Endothelial cell of umbilical vein (primary cell): ENCODE measurements around the gene NTNG1. TPM values are rescaled to one million over a fixed set of nuclear protein-coding genes. Genes with fewer than 3 reads are reported as not detected.

Experiments
- BruUV-seq: library from RNA; stranded (reverse); fragments of 400-500 nt; replicated peaks from 2 replicates; lab custom pipeline; 2021; lab: Mats Ljungman, UMichigan
- CTCF ChIA-PET: fragments of 300-600, 350-600 bp; sonication (Branson Sonifier 250); formaldehyde crosslinking; loops from one replicate; lab custom pipeline; 2021; ENCODE audit warnings: antibody characterized with exemption, inconsistent platforms; lab: Charles Lee
- POLR2A ChIA-PET: fragments of 300-600, 350-600 bp; sonication (Branson Sonifier 250); formaldehyde crosslinking; loops from one replicate; lab custom pipeline; 2021; ENCODE audit warnings: antibody characterized with exemption, inconsistent platforms; lab: Charles Lee
- DNase-seq: peaks from one replicate; pipeline ENCODE4 v3.0.0-alpha.2; 2011; ENCODE audit warnings: low read depth, low spot score
- FAIRE-seq: peaks from 2 replicates; lab custom pipeline; 2011; peaks lifted over from hg19 to GRCh38; lab: Jason Lieb, UNC
- H2AFZ ChIP-seq: 2 replicates; pipeline ENCODE4 v1.6.0; 2012; ENCODE audit warnings: low read depth, low read length, control low read depth, inconsistent platforms
- H3K27ac ChIP-seq: 2 replicates; pipeline ENCODE4 v1.5.1; 2011; ENCODE audit warnings: low read depth, mild to moderate bottlenecking, control low read depth, low read length, moderate library complexity; ENCODE audit not compliant: insufficient read depth
- H3K27me3 ChIP-seq, 2 experiments: 2 replicates each; pipeline versions ENCODE4 v1.6.0 to v1.6.1; 2011; ENCODE audit warnings: low read length in 2 of 2, mixed read lengths in 1 of 2; ENCODE audit not compliant: control insufficient read depth in 2 of 2, insufficient read depth in 2 of 2
- H3K36me3 ChIP-seq, 2 experiments: 2 replicates in 1 of 2; 3 replicates in 1 of 2; pipeline ENCODE4 v1.5.1; 2011; ENCODE audit warnings: low read length in 2 of 2, mild to moderate bottlenecking in 1 of 2, moderate library complexity in 1 of 2; ENCODE audit not compliant: control insufficient read depth in 2 of 2, insufficient read depth in 2 of 2; ENCODE audit errors: extremely low read depth in 1 of 2
- H3K4me1 ChIP-seq: 3 replicates; pipeline ENCODE4 v1.5.1; 2011; ENCODE audit warnings: mild to moderate bottlenecking, low read length; ENCODE audit not compliant: control insufficient read depth, insufficient read depth; ENCODE audit errors: extremely low read depth
- H3K4me2 ChIP-seq: 2 replicates; pipeline ENCODE4 v1.6.1; 2011; ENCODE audit warnings: low read length, control low read depth, mixed read lengths; ENCODE audit not compliant: insufficient read depth
- H3K4me3 ChIP-seq, 3 experiments: fragments of 200-600 bp in 1 of 3; sonication (generic), shearing (Covaris generic) in 1 of 3; replicated peaks in 1 of 3; 2 replicates each; pipeline ENCODE4 v1.5.1; 2011 to 2016; ENCODE audit warnings: control low read depth in 3 of 3, low read length in 3 of 3, mild to moderate bottlenecking in 2 of 3, inconsistent platforms in 1 of 3, low read depth in 1 of 3, moderate library complexity in 1 of 3; ENCODE audit not compliant: insufficient read depth in 1 of 3
- H3K79me2 ChIP-seq: 2 replicates; pipeline ENCODE4 v1.6.0; 2012; ENCODE audit warnings: low read length, inconsistent platforms; ENCODE audit not compliant: control insufficient read depth, insufficient read depth
- H3K9ac ChIP-seq: replicated peaks from 2 replicates; pipeline ENCODE3; 2011; ENCODE audit warnings: low read length, control low read depth; ENCODE audit not compliant: insufficient read depth; ENCODE audit errors: extremely low read depth
- H3K9me1 ChIP-seq: replicated peaks from 3 replicates; pipeline ENCODE4 v1.6.0; 2011; ENCODE audit warnings: mild to moderate bottlenecking, low read length; ENCODE audit not compliant: control insufficient read depth, insufficient read depth; ENCODE audit errors: extremely low read depth
- H3K9me3 ChIP-seq: replicated peaks from 2 replicates; pipeline ENCODE4 v1.5.1; 2012; ENCODE audit warnings: low read length, inconsistent platforms; ENCODE audit not compliant: control insufficient read depth, insufficient read depth
- H4K20me1 ChIP-seq: replicated peaks from 2 replicates; pipeline ENCODE3; 2011; ENCODE audit warnings: mild to moderate bottlenecking, low read length; ENCODE audit not compliant: control insufficient read depth, insufficient read depth; ENCODE audit errors: extremely low read depth
- EZH2 ChIP-seq: IDR thresholded peaks from 2 replicates; pipeline ENCODE4 v1.6.1; 2012; ENCODE audit warnings: borderline replicate concordance, low read depth, mild to moderate bottlenecking, moderate library complexity, low read length, inconsistent platforms; ENCODE audit not compliant: severe bottlenecking
- FOS ChIP-seq: IDR thresholded peaks from 2 replicates; pipeline ENCODE4 v1.6.1; 2011; ENCODE audit warnings: mild to moderate bottlenecking, low read length, moderate library complexity, borderline replicate concordance; ENCODE audit not compliant: insufficient read depth
- GATA2 ChIP-seq: IDR thresholded peaks from 2 replicates; pipeline ENCODE4 v1.7.0; 2011; ENCODE audit warnings: low read depth, mild to moderate bottlenecking, moderate library complexity, mixed read lengths, low read length; ENCODE audit not compliant: insufficient read length, insufficient read depth
- JUN ChIP-seq: IDR thresholded peaks from 2 replicates; pipeline ENCODE4 v1.6.1; 2011; ENCODE audit warnings: borderline replicate concordance, low read depth; ENCODE audit not compliant: insufficient read length, insufficient read depth
- MYC ChIP-seq: IDR thresholded peaks from one replicate; pipeline ENCODE4 v1.6.1; 2011; ENCODE audit warnings: mild to moderate bottlenecking, low read depth, low read length
- POLR2A ChIP-seq: IDR thresholded peaks from 2 replicates; pipeline ENCODE4 v1.6.1; 2012; ENCODE audit warnings: low read depth, mild to moderate bottlenecking, control low read depth, low read length
- POLR2AphosphoS5 ChIP-seq: IDR thresholded peaks from 2 replicates; pipeline ENCODE4 v1.6.1; 2012; ENCODE audit warnings: low read depth, mild to moderate bottlenecking, control low read depth, low read length, moderate library complexity; ENCODE audit not compliant: insufficient read depth
- dilution Hi-C: fragments of 300-500 bp; cut with MboI; formaldehyde crosslinking; loops from one replicate; pipeline ENCODE4 v1.15.0; 2019; ENCODE audit warnings: low sequenced_read_pairs; ENCODE audit not compliant: extremely low pct_ligation_motif_present
- intact Hi-C: fragments of 100-400 bp; cut with micrococcal nuclease; formaldehyde crosslinking; loops from one replicate; pipeline ENCODE4 v1.10.0; 2022
- polyA plus RNA-seq, 4 experiments: library from polyadenylated mRNA; depleted of rRNA in 3 of 4; stranded (reverse) in 3 of 4; unstranded in 1 of 4; fragments of >200 nt; gene quantifications; 2 replicates each; pipeline versions ENCODE4 v1.2.1 to v1.2.3, GENCODE V29; 2011 to 2012; ENCODE audit warnings: missing spikeins in 1 of 4
- total RNA-seq: library from RNA; stranded (reverse); gene quantifications from 2 replicates; pipeline ENCODE4 v1.2.3, GENCODE V29; 2021
- TF ChIP-seq, protein P1 (sequence below): IDR thresholded peaks from 2 replicates; pipeline ENCODE4 v1.6.1; 2011; ENCODE audit not compliant: insufficient read depth, insufficient read length
- TF ChIP-seq, protein P2 (sequence below), 2 donors: IDR thresholded peaks; 1 replicate in 1 of 2; 2 replicates in 1 of 2; pipeline ENCODE4 v1.5.1; 2011; ENCODE audit warnings: low read length in 2 of 2, mild to moderate bottlenecking in 2 of 2, moderate library complexity in 2 of 2, control low read depth in 1 of 2, inconsistent platforms in 1 of 2, low read depth in 1 of 2; ENCODE audit not compliant: insufficient read depth in 1 of 2; ENCODE audit errors: extremely low read depth in 1 of 2

Gene NTNG1
- total and polyA plus RNA-seq, 2 donors (not counting 3 experiments of a cell fraction or from before 2014, with no cell fraction given), result not detected

DNA sequence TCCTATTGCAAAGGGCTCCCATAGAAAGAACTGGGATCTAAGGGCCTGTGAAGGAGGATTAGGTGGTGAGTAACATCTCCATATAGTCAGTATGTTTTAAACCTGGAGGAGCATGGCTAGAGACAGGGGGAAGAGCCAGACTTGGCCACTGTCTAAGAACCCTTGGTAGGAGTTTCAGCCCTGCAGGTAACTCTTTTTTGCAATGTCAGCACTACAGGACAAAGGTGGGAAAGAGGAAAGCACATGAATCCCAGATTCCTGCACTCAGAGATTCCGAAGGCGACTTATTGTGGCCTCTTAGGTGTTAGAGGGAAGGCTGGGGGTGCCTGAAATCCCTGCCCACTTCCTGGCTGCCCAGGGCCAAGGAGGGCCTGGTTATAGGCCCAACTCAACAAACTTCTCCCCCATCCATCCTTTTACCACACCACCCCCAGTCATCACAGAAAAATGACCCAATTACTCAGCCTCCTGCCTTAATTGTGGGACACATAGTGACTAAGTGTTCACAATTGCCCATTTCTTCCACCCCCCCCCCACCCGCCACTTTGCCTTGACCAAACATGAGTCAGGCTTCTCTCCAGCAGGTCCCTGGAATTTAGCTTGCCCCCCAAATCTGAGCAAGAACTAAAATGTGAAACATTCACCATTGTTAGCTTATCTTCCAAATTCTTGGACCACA, 1.9 kb upstream of the NTNG1 start:
- FAIRE-seq, result no peak

More for the DNA sequence above, 1.9 kb upstream of the NTNG1 start:
- TF ChIP-seq MYC (no peak), FOS (no peak), JUN (no peak), POLR2AphosphoS5 (no peak), GATA2 (no peak), POLR2A (no peak), EZH2 (no peak)
- TF ChIP-seq, protein P1, sequence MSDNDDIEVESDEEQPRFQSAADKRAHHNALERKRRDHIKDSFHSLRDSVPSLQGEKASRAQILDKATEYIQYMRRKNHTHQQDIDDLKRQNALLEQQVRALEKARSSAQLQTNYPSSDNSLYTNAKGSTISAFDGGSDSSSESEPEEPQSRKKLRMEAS, result no peak
- TF ChIP-seq, protein P2, sequence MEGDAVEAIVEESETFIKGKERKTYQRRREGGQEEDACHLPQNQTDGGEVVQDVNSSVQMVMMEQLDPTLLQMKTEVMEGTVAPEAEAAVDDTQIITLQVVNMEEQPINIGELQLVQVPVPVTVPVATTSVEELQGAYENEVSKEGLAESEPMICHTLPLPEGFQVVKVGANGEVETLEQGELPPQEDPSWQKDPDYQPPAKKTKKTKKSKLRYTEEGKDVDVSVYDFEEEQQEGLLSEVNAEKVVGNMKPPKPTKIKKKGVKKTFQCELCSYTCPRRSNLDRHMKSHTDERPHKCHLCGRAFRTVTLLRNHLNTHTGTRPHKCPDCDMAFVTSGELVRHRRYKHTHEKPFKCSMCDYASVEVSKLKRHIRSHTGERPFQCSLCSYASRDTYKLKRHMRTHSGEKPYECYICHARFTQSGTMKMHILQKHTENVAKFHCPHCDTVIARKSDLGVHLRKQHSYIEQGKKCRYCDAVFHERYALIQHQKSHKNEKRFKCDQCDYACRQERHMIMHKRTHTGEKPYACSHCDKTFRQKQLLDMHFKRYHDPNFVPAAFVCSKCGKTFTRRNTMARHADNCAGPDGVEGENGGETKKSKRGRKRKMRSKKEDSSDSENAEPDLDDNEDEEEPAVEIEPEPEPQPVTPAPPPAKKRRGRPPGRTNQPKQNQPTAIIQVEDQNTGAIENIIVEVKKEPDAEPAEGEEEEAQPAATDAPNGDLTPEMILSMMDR (IDR thresholded peaks at IDR 0.05; ENCODE audit: extremely low read depth in 1 of 2, insufficient read depth in 1 of 2, low read depth in 1 of 2, low read length in 2 of 2), result no peak
- CTCF ChIA-PET, result no interaction called here
- H4K20me1 ChIP-seq, result no peaks in the 10 kb centered on the region
- intact Hi-C loops (no loop called here), dilution Hi-C loops (no loop called here)
- no peak overlapping the region for H3K9ac ChIP-seq
- H3K4me3 ChIP-seq, result no peak overlapping the region
- no peaks in the 10 kb centered on the region for H3K9me3 ChIP-seq
- H3K79me2 ChIP-seq, result no peaks in the 10 kb centered on the region
- no peak overlapping the region for H3K27ac ChIP-seq
- BruUV-seq, result no TSS peak
- H3K9me1 ChIP-seq, result no peaks in the 10 kb centered on the region
- H2AFZ ChIP-seq, result no peak overlapping the region
- peaks cover 8% of the 10 kb centered on the region for H3K4me1 ChIP-seq
- peaks cover 17 to 19% of the 10 kb centered on the region in 2 experiments for H3K27me3 ChIP-seq
- no peaks in the 10 kb centered on the region for H3K36me3 ChIP-seq
- no peak for DNase-seq
- POLR2A ChIA-PET, result no interaction called here
- no peak overlapping the region for H3K4me2 ChIP-seq
